HG02884 (cell line): ENCODE results near the gene THOP1.
"Not testable (repeated sequence)": the region's sequence is repeated elsewhere in the genome, so short reads cannot be mapped to it uniquely, and the experiment has no call there.

Source experiments
- ATAC-seq: cut with Tn5 transposase; IDR thresholded peaks from one replicate; pipeline ENCODE4 v1.9.1; 2021; ENCODE audit warnings: mild to moderate bottlenecking, moderate library complexity; ENCODE audit not compliant: unreplicated experiment

Gene THOP1

DNA sequence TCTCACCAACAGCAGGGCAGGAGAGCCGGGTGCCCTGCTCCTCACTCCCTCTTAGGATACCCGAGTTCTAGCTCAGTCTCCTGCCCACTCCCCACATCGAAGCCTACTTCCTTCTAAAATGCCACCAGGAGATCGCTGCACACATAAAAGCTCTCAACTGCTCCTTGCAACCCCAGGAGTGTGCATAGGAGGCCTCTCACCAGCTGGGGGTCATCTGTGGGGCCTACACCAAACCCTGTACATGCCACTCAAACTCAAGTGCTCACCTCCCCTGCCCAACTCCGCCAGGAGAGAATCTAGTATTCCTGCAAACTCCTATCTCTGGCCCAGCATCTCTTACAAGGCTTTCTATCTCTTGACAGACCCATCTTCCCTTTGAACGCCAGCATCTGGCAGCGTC, 5.0 kb upstream of the THOP1 start:
- no peak for ATAC-seq

DNA sequence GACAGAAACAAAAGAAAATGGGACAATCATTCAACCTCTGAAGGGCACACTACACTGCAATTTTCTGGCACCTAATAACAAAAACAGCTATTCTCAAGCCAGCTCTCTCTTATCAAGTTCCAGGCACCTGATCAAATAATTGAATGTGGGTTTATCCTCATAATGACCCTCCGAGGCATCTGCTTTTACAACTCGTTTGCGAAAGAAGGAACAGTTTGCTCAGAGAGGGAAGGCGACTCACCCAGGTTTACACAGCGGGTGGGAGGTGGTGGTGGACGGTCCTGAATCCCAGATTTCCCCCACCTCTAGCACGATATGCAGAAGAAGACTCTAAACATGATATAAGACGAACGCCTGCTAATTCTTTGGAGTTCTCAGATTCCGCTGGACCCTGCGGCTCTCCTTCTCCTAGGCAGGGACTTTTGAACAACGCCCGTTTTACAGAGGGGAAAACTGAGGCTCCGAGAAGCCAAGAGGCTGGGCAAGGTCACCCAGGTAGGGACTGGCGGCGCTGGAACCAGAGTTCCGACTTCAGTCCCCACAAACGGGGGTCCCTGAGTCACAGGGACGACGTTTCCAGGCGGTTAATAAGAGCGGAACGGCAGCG, 2.9 kb upstream of the THOP1 start:
- ATAC-seq: no peak

DNA sequence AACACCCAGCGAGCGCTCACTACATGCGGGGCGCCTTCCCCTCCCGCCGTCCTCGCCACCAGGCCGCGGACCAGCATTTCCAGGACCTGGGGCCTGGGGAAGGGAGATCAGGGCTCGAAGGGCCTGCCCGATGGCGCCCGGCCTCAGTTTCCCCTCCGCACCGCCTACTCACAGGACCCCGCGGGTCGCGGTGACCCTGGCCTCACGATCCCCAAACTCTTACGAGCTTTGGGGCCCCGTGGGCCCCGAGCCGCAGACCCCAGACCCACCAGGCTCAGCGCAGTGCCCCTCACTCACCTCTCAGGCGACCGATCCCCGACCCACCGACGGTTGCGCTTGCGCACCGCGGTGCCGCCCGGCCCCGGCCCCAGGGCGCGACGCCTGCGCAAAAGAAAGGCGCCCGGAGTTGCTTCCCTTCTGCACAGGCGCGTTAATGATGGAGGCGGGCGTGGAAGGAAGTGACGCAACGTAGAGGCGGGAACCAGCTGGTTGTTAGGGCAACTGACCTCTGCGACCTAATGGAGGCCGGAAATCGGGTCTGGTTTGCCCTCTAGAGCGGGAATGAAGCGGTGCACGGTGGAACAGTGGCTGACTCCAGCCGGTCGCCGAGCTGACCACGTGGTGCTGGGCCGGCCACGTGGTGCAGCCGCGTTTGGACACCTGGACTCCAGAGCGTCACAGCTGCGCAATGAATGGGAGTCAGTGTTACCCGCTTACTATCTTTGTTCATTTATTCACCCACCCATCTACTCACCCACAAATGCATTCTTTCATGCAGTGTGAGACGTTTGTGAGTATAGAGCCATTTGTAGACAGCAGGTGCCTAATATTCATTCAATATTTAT, 2.1 kb upstream of the THOP1 start, which contains the start of gene SGTA:
TSS of gene SGTA (minus strand) at position 338 of the 845 bp plus-strand sequence. CDS start 14,205 bp downstream, outside the sequence.
- peak; percentile 54 for ATAC-seq

DNA sequence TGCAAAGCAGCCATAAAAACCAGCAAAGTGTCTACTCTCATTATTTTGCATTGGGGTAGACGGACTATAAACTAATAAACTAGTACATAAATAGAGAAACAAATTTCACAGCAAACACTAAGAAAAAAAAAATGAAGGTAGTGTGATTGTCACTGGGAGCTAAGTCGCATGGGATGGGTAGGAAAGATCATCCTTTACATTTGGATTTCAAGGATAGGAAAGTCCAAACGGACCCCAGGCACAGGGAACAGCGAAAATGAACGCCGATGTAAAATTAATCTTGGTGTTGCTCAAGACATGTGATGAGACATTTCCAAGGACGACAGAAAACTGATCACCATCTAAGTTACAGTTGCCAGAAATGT, 1.5 kb upstream of the THOP1 start:
- no peak for ATAC-seq

DNA sequence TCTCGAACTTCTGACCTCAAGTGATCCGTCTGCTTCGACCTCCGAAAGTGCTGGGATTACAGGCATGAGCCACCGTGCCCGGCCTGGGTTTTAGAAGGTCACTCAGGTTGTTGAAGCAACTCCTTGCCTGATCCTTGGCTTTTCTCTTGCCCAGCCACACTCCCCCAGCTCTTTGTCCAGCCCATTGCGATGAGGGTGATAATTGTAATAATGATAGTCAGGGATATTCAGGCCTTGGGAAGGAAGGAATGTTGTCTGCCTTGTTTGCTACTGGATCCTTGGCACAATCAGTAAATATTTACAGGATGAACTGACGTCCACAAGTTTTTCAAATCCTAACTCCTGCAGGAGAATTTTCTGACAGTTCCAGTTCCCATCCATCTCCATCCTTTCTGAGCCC, 1.8 kb downstream of the THOP1 start:
- no peak for ATAC-seq

DNA sequence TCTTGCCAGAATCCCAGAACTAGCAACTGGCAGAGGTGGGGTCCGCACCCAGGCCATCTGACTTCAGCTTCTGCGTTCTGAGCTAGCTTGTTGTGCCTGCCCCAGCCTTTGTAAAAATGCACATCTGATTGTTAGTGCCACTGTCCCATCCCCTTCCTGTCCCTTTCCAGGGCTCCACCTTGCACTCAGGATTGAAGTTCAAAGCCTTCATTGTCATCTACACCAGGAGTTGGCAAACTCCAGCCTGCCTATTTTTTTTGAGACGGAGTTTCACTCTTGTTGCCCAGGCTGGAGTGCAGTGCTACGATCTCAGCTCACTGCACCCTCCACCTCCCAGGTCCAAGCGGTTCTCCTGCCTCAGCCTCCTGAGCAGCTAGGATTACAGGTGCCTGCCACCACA, 2.9 kb downstream of the THOP1 start:
- no peak for ATAC-seq

DNA sequence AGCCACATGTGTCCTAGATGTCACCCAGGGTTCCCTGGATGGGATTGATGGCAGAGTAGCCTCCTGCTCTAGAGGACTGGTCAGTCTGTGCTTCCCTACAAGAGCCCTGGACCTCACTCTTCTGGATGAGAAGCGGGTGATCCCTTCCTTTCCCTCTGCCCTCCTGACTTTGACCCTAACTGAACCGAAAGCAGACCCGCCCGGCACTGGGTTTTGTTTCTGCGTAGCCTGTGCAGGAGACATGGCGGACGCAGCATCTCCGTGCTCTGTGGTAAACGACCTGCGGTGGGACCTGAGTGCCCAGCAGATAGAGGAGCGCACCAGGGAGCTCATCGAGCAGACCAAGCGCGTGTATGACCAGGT, 4.9 kb downstream of the THOP1 start:
- ATAC-seq: no peak

DNA sequence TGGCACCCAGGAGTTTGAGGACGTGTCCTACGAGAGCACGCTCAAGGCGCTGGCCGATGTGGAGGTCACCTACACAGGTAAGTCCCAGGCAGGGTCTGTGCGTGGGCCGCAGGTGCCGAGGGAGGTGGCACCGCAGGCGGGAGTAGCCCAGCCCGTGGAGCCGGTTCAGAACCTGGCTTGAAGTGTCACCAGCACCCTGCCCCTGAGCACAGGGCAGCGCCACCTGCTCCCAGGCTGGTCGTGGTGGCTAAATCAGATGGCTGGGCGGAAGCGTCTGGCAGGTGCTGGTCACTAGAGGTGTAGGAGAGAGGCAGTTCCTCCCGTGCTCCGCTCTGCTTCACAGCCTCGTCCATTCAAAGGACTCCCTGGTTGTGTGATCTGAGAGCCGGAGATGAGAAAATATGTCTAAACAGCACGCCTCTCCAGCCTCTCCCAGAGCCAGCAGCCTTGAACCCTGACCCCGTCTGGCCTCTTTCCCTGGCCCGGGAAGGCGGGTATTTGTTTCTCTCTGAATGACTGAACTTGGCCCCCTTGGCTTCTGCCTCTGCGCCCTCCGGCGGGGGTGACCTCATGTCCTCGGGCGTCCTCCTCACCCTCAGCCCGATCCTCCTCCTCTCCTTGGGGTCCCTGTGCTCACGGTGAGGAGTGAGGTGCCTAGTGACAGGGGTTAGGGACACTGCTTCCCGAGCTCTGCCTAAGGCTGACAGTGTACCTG, 5.4 kb downstream of the THOP1 start:
- no peak for ATAC-seq

DNA sequence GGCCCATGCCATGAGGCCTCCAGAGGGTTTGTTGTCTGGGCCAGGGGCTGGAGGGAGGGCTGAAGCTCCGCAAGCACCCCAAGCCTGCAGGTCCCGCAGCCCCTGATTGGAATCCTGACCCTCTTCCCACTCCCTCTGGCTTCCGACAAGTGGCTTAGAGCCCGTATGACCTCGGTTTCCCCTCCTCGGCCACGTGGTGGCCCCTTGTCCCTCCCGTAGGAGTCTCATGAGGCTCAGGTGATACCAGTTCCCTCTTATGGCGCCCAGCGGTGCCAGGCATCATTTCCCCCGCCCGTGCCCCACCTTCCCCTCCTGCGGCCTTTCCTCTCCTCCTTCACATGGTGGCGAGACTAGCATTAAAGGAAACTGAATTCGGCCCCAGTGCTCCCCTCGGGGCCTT, 6.1 kb downstream of the THOP1 start:
- ATAC-seq: no peak

DNA sequence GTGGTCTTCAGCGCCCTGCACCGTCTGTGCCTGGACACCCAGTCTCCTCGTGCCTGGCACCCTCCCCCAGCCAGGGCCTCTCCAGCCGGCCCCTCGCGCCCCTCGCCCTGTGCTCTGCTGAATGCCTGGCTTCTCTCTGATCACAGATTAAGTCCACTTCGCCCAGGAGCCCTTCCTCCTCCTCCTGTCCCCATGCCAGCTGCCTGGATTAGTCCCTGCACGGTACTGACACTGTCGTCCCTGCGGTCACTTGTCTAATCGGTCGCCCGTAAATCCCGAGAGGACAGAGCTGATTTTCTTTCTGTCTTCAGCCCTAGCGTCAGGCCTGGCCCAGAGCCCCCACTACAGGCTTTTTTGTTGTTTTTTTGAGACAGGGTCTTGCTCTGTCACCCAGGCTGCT, 6.6 kb downstream of the THOP1 start:
- no peak for ATAC-seq

DNA sequence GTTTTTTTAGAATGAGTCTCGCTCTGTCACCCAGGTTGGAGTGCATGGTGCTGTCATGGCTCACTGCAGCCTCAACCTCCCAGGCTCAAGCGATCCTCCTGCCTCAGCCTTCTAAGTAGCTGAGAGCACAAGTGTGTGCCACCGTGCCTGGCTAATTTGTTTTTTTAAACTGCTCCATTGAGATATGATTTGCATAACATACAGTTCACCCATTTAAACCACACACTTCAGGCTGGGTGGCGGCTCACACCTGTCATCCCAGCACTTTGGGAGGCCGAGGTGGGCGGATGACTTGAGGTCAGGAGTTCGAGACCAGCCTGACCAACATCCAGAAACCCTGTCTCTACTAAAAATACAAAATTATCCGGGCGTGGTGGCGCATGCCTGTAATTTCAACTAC, 7.4 kb downstream of the THOP1 start:
- ATAC-seq: not testable (repeated sequence)

DNA sequence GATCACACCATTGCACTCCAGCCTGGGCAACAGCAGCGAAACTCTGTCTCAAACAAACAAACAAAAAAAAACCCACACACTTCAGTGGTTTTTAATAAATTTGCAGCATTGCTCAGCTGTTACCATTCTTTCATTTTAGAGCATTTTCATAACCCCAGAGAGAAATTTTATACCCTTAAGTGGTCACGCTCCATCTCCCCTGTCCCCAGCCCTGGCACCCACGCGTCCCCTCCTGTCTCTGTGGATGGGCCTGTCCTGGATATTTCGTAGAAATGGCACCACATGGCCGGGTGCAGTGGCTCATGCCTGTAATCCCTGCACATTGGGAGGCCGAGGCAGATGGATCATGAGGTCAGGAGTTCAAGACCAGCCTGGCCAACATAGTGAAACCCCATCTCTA, 7.8 kb downstream of the THOP1 start:
- no peak for ATAC-seq

DNA sequence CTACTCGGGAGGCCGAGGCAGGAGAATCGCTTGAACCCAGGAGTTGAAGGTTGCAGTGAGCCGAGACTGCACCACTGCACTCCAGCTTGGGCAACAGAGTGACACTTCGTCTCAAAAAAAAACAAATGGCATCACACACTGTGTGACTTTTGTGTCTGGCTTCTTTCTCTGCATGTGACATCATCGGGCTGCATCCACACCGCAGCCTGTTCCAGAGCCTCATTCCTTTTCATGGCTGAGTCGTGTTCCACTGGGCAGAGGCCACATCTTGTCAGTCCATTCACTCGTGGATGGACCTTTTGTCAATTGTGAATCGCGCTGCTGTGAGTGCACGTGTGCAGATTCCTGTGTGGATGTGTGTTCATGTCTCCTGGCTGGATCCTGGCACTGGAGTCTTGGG, 8.3 kb downstream of the THOP1 start:
- ATAC-seq: no peak

DNA sequence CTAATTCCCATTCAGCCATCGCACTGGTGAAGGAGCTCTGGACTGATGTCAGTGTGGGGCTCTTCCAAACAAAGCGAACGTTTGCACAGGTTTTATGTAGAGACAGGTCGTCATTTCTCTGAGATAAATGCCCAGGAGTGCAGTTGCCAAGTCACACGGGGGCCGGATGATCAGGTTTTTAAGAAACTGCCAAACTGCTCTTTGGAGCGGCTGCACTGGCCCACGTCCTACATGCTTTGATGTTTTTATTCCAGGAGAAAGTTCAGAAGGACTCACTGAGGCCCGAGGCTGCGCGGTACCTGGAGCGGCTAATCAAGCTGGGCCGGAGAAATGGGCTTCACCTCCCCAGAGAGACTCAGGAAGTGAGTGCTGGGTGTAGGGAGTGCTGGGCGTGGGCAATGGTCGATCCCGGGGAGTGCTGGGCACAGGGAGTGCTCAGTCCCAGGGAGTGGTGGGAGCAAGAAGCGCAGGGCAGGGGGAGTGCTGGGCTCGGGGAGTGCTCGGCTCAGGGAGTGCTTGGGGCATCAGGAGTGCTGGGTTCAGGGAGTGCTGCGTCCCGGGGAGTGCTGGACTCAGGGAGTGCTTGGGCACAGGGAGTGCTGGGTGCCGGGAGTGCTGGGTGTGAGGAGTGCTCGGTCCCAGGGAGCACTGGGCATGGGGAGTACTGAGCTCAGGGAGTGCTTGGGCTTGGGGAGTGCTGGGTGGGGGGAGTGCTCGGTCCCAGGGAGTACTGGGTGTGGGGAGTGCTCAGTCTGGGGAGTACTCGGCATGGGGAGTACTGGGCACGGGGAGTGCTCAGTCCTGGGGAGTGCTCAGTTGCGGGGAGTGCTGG, 10.7 kb downstream of the THOP1 start:
- no peak for ATAC-seq

DNA sequence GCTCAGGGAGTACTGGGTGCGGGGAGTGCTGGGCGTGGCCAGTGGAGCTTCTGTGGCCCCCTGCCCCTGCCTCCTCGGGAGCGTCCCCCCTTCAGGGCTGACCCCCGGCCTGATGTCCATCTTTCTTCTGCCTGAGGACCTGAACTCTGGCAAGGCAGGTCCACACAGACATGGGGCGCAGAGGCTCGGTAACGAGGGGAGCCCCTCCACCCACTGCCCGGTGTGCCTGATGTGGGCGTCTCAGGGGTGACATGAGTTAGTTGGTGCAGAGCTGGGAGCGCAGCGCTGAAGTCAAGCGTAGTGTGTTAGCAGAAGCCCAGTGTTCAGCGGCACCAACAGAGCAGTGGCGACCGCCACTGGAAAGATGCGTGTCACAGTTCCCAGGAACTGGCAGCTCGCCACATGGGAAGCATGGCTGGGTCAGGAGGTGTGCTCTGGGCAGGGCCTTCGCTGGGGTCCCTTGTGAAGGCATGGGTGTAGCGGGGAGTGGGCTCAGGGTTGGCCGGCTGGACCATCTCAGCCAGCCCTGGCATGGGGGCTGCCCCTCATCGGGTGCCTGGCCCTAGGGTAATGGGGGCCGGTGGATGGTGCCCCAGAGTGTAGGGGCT, 11.5 kb downstream of the THOP1 start:
- no peak for ATAC-seq

DNA sequence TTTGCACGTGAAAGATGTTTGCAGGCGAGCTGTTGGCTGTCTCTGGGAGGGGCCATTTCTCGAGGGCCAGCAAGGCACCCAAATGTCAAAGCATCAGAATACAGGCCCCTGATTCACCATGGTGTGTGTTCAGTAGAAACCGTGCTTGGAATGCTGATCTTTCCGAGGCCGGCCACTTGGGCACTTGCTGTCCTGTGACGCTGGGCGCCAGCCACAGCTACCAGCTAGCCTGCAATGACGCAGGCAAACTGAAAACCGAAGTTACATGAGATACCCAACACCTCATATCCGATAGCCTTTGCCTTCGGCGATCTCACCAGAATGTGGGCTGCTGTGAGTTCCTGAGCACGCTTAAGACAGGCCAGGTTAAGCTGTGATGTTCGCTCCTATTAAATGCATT, 12.0 kb downstream of the THOP1 start:
- ATAC-seq: no peak

DNA sequence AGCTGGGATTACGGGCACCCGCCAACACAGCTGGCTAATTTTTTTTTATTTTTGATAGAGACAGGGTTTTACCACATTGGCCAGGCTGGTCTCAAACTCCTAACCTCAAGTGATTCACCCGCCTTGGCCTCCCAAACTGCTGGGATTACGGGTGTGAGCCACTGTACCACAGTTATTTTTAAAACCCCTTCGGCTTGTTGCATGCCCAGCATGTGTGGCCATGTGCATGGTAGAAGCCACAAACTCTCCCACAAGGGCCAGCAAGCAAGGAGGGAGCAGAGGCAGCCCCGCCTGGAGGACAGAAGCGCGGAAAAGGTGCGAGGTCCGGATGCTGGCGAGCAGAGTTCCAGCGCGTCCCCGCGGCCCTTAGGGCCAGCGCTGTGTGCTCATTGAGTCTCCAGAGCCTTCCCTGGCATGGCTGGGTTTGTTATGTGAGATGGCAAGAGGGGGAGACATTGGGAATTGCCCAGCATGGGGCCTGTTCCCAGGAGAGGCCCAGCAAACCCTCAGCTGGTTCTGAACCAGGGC, 12.9 kb downstream of the THOP1 start:
- ATAC-seq: no peak

DNA sequence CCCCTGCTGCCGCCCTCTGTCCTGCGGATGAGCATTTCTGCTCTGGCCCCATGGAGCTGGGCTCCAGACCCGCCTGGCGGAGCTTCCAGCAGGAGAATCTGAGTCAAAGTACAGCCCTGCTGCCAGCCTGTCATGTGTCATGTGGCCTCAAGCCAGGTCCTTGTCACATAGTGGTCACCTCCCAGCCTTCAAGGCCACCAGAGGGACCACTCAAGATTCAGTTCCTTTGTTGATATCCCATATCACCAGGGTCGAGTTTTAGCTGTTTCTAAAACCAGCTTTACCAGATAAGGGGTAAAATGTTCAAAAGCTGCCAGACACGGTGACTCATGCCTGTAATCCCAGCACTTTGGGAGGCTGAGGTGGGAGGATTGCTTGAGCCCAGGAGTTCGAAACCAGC, 13.4 kb downstream of the THOP1 start:
- no peak for ATAC-seq

DNA sequence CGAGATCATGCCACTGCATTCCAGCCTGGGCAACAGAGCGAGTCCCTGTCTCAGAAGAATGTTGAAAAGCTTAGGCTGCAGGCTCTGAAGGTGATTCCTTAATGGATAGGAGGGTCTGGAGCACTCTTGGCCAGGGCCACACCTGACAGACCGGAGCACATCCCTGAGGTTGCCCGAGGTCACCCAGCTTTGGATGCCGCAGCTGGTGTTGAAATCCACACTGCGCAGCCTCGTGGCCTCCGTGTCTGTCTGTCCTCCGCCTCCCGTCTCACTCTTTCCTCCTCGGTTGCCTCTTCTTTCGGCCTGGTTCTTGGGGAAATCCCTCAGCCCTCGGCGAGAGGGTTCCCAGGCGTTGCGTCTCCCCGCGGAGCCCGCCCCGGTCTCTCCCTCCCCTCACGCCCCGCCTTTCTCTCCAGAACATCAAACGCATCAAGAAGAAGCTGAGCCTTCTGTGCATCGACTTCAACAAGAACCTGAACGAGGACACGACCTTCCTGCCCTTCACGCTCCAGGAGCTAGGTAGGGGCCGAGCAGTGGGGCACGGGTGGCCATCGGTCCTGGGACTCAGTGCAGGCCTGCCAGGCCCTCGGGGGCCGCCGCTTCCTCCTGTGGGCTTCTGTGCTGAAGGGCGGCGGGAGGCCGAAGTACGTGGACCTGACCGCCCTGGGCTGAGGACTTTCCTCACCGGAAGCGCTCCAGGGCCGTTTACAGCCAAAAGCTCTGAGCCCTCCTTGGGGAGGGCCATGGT, 14.1 kb downstream of the THOP1 start:
- ATAC-seq: no peak

DNA sequence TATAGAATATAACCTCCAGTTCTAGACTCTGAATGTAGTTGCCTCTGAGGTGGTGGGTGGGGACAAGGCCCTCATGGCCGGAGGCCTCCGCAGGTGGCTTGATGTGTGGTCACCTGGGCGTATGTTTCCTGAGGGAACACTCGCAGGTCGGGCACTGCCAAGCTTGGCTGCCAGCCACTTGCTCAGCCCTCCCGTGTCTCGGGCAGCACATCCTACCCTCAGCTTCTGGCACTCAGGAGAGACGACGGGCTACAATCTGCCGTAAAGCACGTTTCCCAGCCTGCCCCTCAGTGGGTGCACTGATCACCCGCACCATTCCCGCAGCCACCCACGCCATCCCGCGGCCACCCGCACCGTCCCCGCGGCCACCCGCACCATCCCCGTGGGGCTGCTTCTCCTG, 15.2 kb downstream of the THOP1 start:
- ATAC-seq: no peak
